Measurements from ENCODE around the gene ZBTB24. TPM values are rescaled to one million over a fixed set of nuclear protein-coding genes. Genes with fewer than 3 reads are reported as not detected.
A peak's percentile ranks its signal among the peaks of the same experiment; 100 is the strongest.

The ZBTB24 gene
- total RNA-seq, 1 experiment from 2014 or later = 11.5 TPM

GRCh38 chr6:109454496-109455436 lies 28.3 kb downstream of the ZBTB24 start:
- DNase-seq = peak; percentile 27
- BruUV-seq (replicated peaks) = no TSS peak
- peak overlapping the region; percentile 95 for H3K4me3 Mint-ChIP-seq (ENCODE audit: low read depth, unreplicated experiment)
- H3K27me3 Mint-ChIP-seq (ENCODE audit: unreplicated experiment) = no peaks in the 10 kb centered on the region
- CTCF ChIA-PET = interaction anchor here (0.5 to 1.7 kb wide), 4 partner anchors 15 to 1295 kb away, joined by 4 to 5 read pairs (median 4); partner anchors contain the start of genes PPIL6 and SMPD2
- H3K9me3 Mint-ChIP-seq (ENCODE audit: low read depth, unreplicated experiment) = no peaks in the 10 kb centered on the region
- intact Hi-C loops (cut with micrococcal nuclease; ENCODE audit: unreplicated experiment) = no loop called here
- H3K36me3 Mint-ChIP-seq (ENCODE audit: insufficient read depth, unreplicated experiment) = peaks cover 41% of the 10 kb centered on the region
- peaks cover 15% of the 10 kb centered on the region for H3K4me1 Mint-ChIP-seq (ENCODE audit: low read depth, unreplicated experiment)
- peak overlapping the region; percentile 91 for H3K27ac Mint-ChIP-seq (ENCODE audit: unreplicated experiment)
- TF ChIP-seq, protein P1, sequence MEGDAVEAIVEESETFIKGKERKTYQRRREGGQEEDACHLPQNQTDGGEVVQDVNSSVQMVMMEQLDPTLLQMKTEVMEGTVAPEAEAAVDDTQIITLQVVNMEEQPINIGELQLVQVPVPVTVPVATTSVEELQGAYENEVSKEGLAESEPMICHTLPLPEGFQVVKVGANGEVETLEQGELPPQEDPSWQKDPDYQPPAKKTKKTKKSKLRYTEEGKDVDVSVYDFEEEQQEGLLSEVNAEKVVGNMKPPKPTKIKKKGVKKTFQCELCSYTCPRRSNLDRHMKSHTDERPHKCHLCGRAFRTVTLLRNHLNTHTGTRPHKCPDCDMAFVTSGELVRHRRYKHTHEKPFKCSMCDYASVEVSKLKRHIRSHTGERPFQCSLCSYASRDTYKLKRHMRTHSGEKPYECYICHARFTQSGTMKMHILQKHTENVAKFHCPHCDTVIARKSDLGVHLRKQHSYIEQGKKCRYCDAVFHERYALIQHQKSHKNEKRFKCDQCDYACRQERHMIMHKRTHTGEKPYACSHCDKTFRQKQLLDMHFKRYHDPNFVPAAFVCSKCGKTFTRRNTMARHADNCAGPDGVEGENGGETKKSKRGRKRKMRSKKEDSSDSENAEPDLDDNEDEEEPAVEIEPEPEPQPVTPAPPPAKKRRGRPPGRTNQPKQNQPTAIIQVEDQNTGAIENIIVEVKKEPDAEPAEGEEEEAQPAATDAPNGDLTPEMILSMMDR (IDR thresholded peaks at IDR 0.05; ENCODE audit: unreplicated experiment) = no peak

- H3K9me3 Mint-ChIP-seq (ENCODE audit: low read depth, unreplicated experiment) = no peaks in the 10 kb centered on the region
- H3K27me3 Mint-ChIP-seq (ENCODE audit: unreplicated experiment) = no peaks in the 10 kb centered on the region
- TF ChIP-seq, protein P1 (IDR thresholded peaks at IDR 0.05; ENCODE audit: unreplicated experiment) = no peak
- peak overlapping the region; percentile 95 for H3K4me3 Mint-ChIP-seq (ENCODE audit: low read depth, unreplicated experiment)
- peaks cover 15% of the 10 kb centered on the region for H3K4me1 Mint-ChIP-seq (ENCODE audit: low read depth, unreplicated experiment)
- BruUV-seq (replicated peaks) = no TSS peak
- no peak for DNase-seq
- intact Hi-C loops (cut with micrococcal nuclease; ENCODE audit: unreplicated experiment) = no loop called here
- H3K27ac Mint-ChIP-seq (ENCODE audit: unreplicated experiment) = no peak overlapping the region
- CTCF ChIA-PET = no interaction called here
- H3K36me3 Mint-ChIP-seq (ENCODE audit: insufficient read depth, unreplicated experiment) = peaks cover 42% of the 10 kb centered on the region
Observed at GRCh38 chr6:109453594-109454495, 29.2 kb downstream of the ZBTB24 start.

DNA sequence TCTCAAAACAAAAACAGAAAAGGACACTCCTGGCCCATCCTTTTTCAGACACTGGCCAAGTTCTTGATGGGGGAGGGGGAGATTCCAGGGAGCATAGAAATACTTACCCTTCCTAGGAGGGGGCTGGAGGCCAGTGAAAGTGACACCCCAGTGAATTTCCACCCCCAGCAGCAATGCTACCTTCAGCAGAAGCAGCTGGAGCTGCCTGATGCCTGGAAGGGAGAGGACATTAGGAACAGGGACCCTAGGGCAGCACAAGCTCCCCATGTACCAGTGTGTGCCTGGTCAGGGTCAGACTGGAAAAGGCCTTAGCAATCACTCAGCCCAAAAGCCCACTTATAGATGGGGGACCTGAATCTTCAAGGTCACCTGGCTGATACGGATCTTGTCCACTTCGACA lies 29.9 kb downstream of the ZBTB24 start:
- TF ChIP-seq, protein P1 (IDR thresholded peaks at IDR 0.05; ENCODE audit: unreplicated experiment) = no peak
- H3K4me1 Mint-ChIP-seq (ENCODE audit: low read depth, unreplicated experiment) = peaks cover 15% of the 10 kb centered on the region

GRCh38 chr6:109452181-109452580 lies 30.8 kb downstream of the ZBTB24 start:
- H3K27ac Mint-ChIP-seq (ENCODE audit: unreplicated experiment) = no peak overlapping the region
- H3K4me3 Mint-ChIP-seq (ENCODE audit: low read depth, unreplicated experiment) = no peak overlapping the region
- no peaks in the 10 kb centered on the region for H3K27me3 Mint-ChIP-seq (ENCODE audit: unreplicated experiment)

More for the DNA sequence above, 29.9 kb downstream of the ZBTB24 start:
- intact Hi-C loops (cut with micrococcal nuclease; ENCODE audit: unreplicated experiment) = no loop called here
- DNase-seq = no peak
- Mint-ChIP-seq H3K27ac (ENCODE audit: unreplicated experiment) (no peak overlapping the region), H3K36me3 (ENCODE audit: insufficient read depth, unreplicated experiment) (peaks cover 42% of the 10 kb centered on the region), H3K9me3 (ENCODE audit: low read depth, unreplicated experiment) (no peaks in the 10 kb centered on the region), H3K27me3 (ENCODE audit: unreplicated experiment) (no peaks in the 10 kb centered on the region), H3K4me3 (ENCODE audit: low read depth, unreplicated experiment) (no peak overlapping the region)
- BruUV-seq (replicated peaks) = no TSS peak
- CTCF ChIA-PET = no interaction called here

More at GRCh38 chr6:109452181-109452580, 30.8 kb downstream of the ZBTB24 start:
- Mint-ChIP-seq H3K36me3 (ENCODE audit: insufficient read depth, unreplicated experiment) (peaks cover 42% of the 10 kb centered on the region), H3K4me1 (ENCODE audit: low read depth, unreplicated experiment) (peaks cover 8% of the 10 kb centered on the region), H3K9me3 (ENCODE audit: low read depth, unreplicated experiment) (no peaks in the 10 kb centered on the region)
- CTCF ChIA-PET = no interaction called here
- DNase-seq = no peak
- TF ChIP-seq, protein P1 (IDR thresholded peaks at IDR 0.05; ENCODE audit: unreplicated experiment) = no peak
- intact Hi-C loops (cut with micrococcal nuclease; ENCODE audit: unreplicated experiment) = no loop called here
- no TSS peak for BruUV-seq (replicated peaks)

Data from Calu3 (cell line).